Ishikawa (cell line): ENCODE measurements around the gene MAML2.

ENCODE experiments used
- CEBPB ChIP-seq: IDR thresholded peaks from 2 replicates; pipeline ENCODE4 v1.6.1; 2012
- CREB1 ChIP-seq: IDR thresholded peaks from 2 replicates; pipeline ENCODE4 v1.6.1; 2012; ENCODE audit warnings: low read depth
- EGR1 ChIP-seq: IDR thresholded peaks from 2 replicates; pipeline ENCODE4 v1.6.1; 2012
- EP300 ChIP-seq: IDR thresholded peaks from 2 replicates; pipeline ENCODE4 v1.6.1; 2012; ENCODE audit warnings: borderline replicate concordance
- FOXM1 ChIP-seq: IDR thresholded peaks from 2 replicates; pipeline ENCODE4 v1.6.1; 2012; ENCODE audit warnings: low read depth, borderline replicate concordance
- NFIC ChIP-seq: IDR thresholded peaks from 2 replicates; pipeline ENCODE4 v1.6.1; 2012
- RAD21 ChIP-seq: IDR thresholded peaks from 2 replicates; pipeline ENCODE4 v1.6.1; 2012; ENCODE audit warnings: low read depth
- TAF1 ChIP-seq: IDR thresholded peaks from 2 replicates; pipeline ENCODE4 v1.6.1; 2012; ENCODE audit warnings: low read depth, mild to moderate bottlenecking
- TCF12 ChIP-seq: IDR thresholded peaks from 2 replicates; pipeline ENCODE4 v1.6.1; 2012; ENCODE audit warnings: low read depth
- TEAD4 ChIP-seq: IDR thresholded peaks from 2 replicates; pipeline ENCODE4 v1.6.1; 2012
- USF1 ChIP-seq: IDR thresholded peaks from 2 replicates; pipeline ENCODE4 v1.6.1; 2012
- YY1 ChIP-seq: IDR thresholded peaks from 2 replicates; pipeline ENCODE4 v1.6.1; 2012; ENCODE audit warnings: low read depth
- TF ChIP-seq, protein P1 (sequence below): IDR thresholded peaks from 2 replicates; pipeline ENCODE4 v1.6.1; 2012; ENCODE audit warnings: low read depth, mild to moderate bottlenecking

DNA sequence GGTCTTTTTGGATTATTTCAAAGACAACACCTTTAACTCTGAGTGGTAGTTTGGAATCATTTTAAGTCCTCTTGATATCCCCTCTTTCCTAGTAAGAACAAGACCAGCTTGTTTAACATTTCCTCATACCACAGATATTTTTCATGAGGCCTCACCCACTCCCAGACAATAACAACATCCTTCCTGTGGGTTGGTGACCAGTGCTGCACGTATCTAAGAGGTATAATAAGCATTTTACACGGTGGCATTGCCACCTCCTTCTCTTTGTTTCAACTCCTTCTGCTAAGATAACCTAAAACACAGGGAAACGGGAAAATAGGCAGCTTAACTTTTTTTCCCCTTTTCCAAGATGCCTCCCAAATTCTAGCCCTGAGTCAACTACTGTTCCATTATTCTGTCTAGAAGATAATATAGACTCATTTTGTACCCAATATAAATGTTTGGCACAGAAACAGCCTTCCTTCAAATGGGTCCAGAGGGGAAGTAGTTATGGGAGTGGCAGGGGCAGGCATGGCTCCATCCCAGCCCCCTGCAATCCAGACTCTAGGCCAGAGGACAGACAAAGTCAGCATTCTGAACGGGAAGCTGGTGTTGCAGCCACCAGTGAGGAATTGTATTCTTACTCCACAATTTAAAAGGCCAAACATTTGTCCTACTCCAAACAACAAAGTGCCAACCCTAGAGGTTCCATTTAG, 28.5 kb downstream of the MAML2 start:
- TF ChIP-seq EP300 (peak; percentile 87), CEBPB (no peak), EGR1 (no peak), YY1 (no peak), USF1 (no peak), NFIC (peak; percentile 49), TCF12 (peak; percentile 81), CREB1 (no peak), FOXM1 (peak; percentile 81; the same call in 1 of the 2 replicates), TEAD4 (peak; percentile 86), RAD21 (0 out of 2 replicates have a peak, but pooled peaks have one; percentile 1), TAF1 (no peak)
- TF ChIP-seq, protein P1, sequence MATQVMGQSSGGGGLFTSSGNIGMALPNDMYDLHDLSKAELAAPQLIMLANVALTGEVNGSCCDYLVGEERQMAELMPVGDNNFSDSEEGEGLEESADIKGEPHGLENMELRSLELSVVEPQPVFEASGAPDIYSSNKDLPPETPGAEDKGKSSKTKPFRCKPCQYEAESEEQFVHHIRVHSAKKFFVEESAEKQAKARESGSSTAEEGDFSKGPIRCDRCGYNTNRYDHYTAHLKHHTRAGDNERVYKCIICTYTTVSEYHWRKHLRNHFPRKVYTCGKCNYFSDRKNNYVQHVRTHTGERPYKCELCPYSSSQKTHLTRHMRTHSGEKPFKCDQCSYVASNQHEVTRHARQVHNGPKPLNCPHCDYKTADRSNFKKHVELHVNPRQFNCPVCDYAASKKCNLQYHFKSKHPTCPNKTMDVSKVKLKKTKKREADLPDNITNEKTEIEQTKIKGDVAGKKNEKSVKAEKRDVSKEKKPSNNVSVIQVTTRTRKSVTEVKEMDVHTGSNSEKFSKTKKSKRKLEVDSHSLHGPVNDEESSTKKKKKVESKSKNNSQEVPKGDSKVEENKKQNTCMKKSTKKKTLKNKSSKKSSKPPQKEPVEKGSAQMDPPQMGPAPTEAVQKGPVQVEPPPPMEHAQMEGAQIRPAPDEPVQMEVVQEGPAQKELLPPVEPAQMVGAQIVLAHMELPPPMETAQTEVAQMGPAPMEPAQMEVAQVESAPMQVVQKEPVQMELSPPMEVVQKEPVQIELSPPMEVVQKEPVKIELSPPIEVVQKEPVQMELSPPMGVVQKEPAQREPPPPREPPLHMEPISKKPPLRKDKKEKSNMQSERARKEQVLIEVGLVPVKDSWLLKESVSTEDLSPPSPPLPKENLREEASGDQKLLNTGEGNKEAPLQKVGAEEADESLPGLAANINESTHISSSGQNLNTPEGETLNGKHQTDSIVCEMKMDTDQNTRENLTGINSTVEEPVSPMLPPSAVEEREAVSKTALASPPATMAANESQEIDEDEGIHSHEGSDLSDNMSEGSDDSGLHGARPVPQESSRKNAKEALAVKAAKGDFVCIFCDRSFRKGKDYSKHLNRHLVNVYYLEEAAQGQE, result no peak
